ENCODE results near the gene YTHDF1.

The YTHDF1 gene

GRCh38 chr20:63216041-63216848 lies at the start of gene YTHDF1:
Gene YTHDF1, minus strand, starts transcription at chr20:63216131. Its CDS starts 239 bp downstream, at chr20:63215892.
- TF ChIP-seq EZH2 (IDR thresholded peaks at IDR 0.05; ENCODE audit: borderline replicate concordance, low read length) = no peak
- Histone ChIP-seq H2AFZ (ENCODE audit: low read length) (no peak within 1 kb of the TSS), H3K9me2 (ENCODE audit: low read depth, low read length) (no peaks in the 10 kb centered on the region), H3F3A (ENCODE audit: insufficient read depth, low read length) (no peaks in the 10 kb centered on the region), H4K20me1 (ENCODE audit: insufficient read depth, low read length) (no peaks in the 10 kb centered on the region), H3K9ac (ENCODE audit: low read length) (peak within 1 kb of the TSS; percentile 97), H3K4me1 (ENCODE audit: insufficient read depth, low read length, severe bottlenecking) (peaks cover 24% of the 10 kb centered on the region), H3K27ac (ENCODE audit: low read depth, low read length, poor library complexity, severe bottlenecking) (no peak within 1 kb of the TSS), H3K79me2 (ENCODE audit: insufficient read depth, low read length) (peaks cover 33% of the 10 kb centered on the region), H3K4me3 (ENCODE audit: low read depth, low read length, poor library complexity, severe bottlenecking) (peak within 1 kb of the TSS; percentile 78), H3K27me3 (ENCODE audit: insufficient read depth, low read length) (no peaks in the 10 kb centered on the region), H3K4me2 (ENCODE audit: low read length) (peak within 1 kb of the TSS; percentile 76), H3K36me3 (ENCODE audit: insufficient read depth, low read length) (peaks cover 37% of the 10 kb centered on the region), H3K9me3 (ENCODE audit: low read length) (no peaks in the 10 kb centered on the region)

GRCh38 chr20:63264519-63264918 lies 48.6 kb upstream of the YTHDF1 start:
- no peak for TF ChIP-seq EZH2 (IDR thresholded peaks at IDR 0.05; ENCODE audit: borderline replicate concordance, low read length)
- no peak for TF ChIP-seq CTCF (IDR thresholded peaks at IDR 0.05; ENCODE audit: low read length)
- Histone ChIP-seq H3K4me1 (ENCODE audit: insufficient read depth, low read length, severe bottlenecking) (no peaks in the 10 kb centered on the region), H3K27me3 (ENCODE audit: insufficient read depth, low read length) (0 out of 2 replicates have a peak, but pooled peaks cover 4% of the 10 kb centered on the region), H3K9me2 (ENCODE audit: low read depth, low read length) (no peaks in the 10 kb centered on the region), H3K4me2 (ENCODE audit: low read length) (no peak overlapping the region), H3K36me3 (ENCODE audit: insufficient read depth, low read length) (no peaks in the 10 kb centered on the region), H2AFZ (ENCODE audit: low read length) (no peak overlapping the region), H3K27ac (ENCODE audit: low read depth, low read length, poor library complexity, severe bottlenecking) (no peak overlapping the region), H4K20me1 (ENCODE audit: insufficient read depth, low read length) (no peaks in the 10 kb centered on the region), H3K9me3 (ENCODE audit: low read length) (no peaks in the 10 kb centered on the region), H3K79me2 (ENCODE audit: insufficient read depth, low read length) (no peaks in the 10 kb centered on the region), H3F3A (ENCODE audit: insufficient read depth, low read length) (no peaks in the 10 kb centered on the region), H3K9ac (ENCODE audit: low read length) (no peak overlapping the region), H3K4me3 (ENCODE audit: low read depth, low read length, poor library complexity, severe bottlenecking) (no peak overlapping the region)

GRCh38 chr20:63264000-63264399 lies 48.1 kb upstream of the YTHDF1 start:
- Histone ChIP-seq H3K4me1 (ENCODE audit: insufficient read depth, low read length, severe bottlenecking) (no peaks in the 10 kb centered on the region), H3K36me3 (ENCODE audit: insufficient read depth, low read length) (no peaks in the 10 kb centered on the region), H3K9me2 (ENCODE audit: low read depth, low read length) (no peaks in the 10 kb centered on the region), H3K79me2 (ENCODE audit: insufficient read depth, low read length) (no peaks in the 10 kb centered on the region), H2AFZ (ENCODE audit: low read length) (no peak overlapping the region), H3K27ac (ENCODE audit: low read depth, low read length, poor library complexity, severe bottlenecking) (no peak overlapping the region), H3K4me2 (ENCODE audit: low read length) (no peak overlapping the region), H3F3A (ENCODE audit: insufficient read depth, low read length) (no peaks in the 10 kb centered on the region), H3K9me3 (ENCODE audit: low read length) (no peaks in the 10 kb centered on the region), H4K20me1 (ENCODE audit: insufficient read depth, low read length) (no peaks in the 10 kb centered on the region), H3K9ac (ENCODE audit: low read length) (no peak overlapping the region), H3K4me3 (ENCODE audit: low read depth, low read length, poor library complexity, severe bottlenecking) (no peak overlapping the region), H3K27me3 (ENCODE audit: insufficient read depth, low read length) (0 out of 2 replicates have a peak, but pooled peaks cover 4% of the 10 kb centered on the region)
- no peak for TF ChIP-seq EZH2 (IDR thresholded peaks at IDR 0.05; ENCODE audit: borderline replicate concordance, low read length)
- TF ChIP-seq CTCF (IDR thresholded peaks at IDR 0.05; ENCODE audit: low read length) = no peak
